IPS-15b (cell line): ENCODE measurements around the gene PCDHGA3.
"Not testable (repeated sequence)": the region's sequence is repeated elsewhere in the genome, so short reads cannot be mapped to it uniquely, and the experiment has no call there.

Source experiments
- H3K27me3 ChIP-seq: one replicate; pipeline ENCODE4 v1.6.1; 2013; ENCODE audit warnings: low read length; ENCODE audit not compliant: control insufficient read depth, insufficient read depth
- H3K36me3 ChIP-seq: one replicate; pipeline ENCODE4 v1.6.1; 2013; ENCODE audit warnings: low read length; ENCODE audit not compliant: control insufficient read depth, insufficient read depth
- H3K4me1 ChIP-seq: one replicate; pipeline ENCODE4 v1.6.1; 2013; ENCODE audit warnings: mild to moderate bottlenecking, low read length; ENCODE audit not compliant: control insufficient read depth, insufficient read depth
- H3K4me3 ChIP-seq: one replicate; pipeline ENCODE4 v1.5.1; 2013; ENCODE audit warnings: low read depth, low read length
- H3K9ac ChIP-seq: one replicate; pipeline ENCODE4 v1.6.1; 2013; ENCODE audit warnings: low read depth, mild to moderate bottlenecking, low read length
- H3K9me3 ChIP-seq: one replicate; pipeline ENCODE4 v1.6.1; 2013; ENCODE audit warnings: mild to moderate bottlenecking, low read length; ENCODE audit not compliant: control insufficient read depth, insufficient read depth

PCDHGA3 gene

GRCh38 chr5:141343242-141343952 is at the start of gene PCDHGA3:
PCDHGA3 (plus strand) TSS chr5:141343829; CDS start chr5:141344034, 205 bp downstream.
- Histone ChIP-seq H3K36me3 (no peaks in the 10 kb centered on the region), H3K9ac (no peak within 1 kb of the TSS), H3K4me1 (no peaks in the 10 kb centered on the region), H3K9me3 (peaks cover 13% of the 10 kb centered on the region), H3K4me3 (no peak within 1 kb of the TSS), H3K27me3 (no peaks in the 10 kb centered on the region)

- no peak overlapping the region for H3K9ac ChIP-seq
- no peaks in the 10 kb centered on the region for H3K36me3 ChIP-seq
- H3K4me1 ChIP-seq: no peaks in the 10 kb centered on the region
These were observed 45.3 kb upstream of the PCDHGA3 start for GRCh38 chr5:141298376-141298775.

GRCh38 chr5:141303756-141304155 is 39.9 kb upstream of the PCDHGA3 start, which contains the start of gene SLC25A2:
SLC25A2 (minus strand) TSS chr5:141304049; CDS start chr5:141303865, 184 bp downstream.
- no peak within 1 kb of the TSS for H3K9ac ChIP-seq
- no peaks in the 10 kb centered on the region for H3K4me1 ChIP-seq
- H3K36me3 ChIP-seq: no peaks in the 10 kb centered on the region
- no peaks in the 10 kb centered on the region for H3K27me3 ChIP-seq
- H3K4me3 ChIP-seq: no peak within 1 kb of the TSS
- peaks cover 4% of the 10 kb centered on the region for H3K9me3 ChIP-seq

More at GRCh38 chr5:141298376-141298775, 45.3 kb upstream of the PCDHGA3 start:
- no peaks in the 10 kb centered on the region for H3K27me3 ChIP-seq
- no peak overlapping the region for H3K4me3 ChIP-seq
- H3K9me3 ChIP-seq: peaks cover 5% of the 10 kb centered on the region

GRCh38 chr5:141306630-141307029 is 37.0 kb upstream of the PCDHGA3 start:
- Histone ChIP-seq H3K9me3 (peaks cover 4% of the 10 kb centered on the region), H3K9ac (no peak overlapping the region), H3K4me3 (no peak overlapping the region), H3K36me3 (no peaks in the 10 kb centered on the region), H3K27me3 (no peaks in the 10 kb centered on the region), H3K4me1 (no peaks in the 10 kb centered on the region)

GRCh38 chr5:141313711-141314110 is 29.9 kb upstream of the PCDHGA3 start:
- Histone ChIP-seq H3K4me3 (no peak overlapping the region), H3K9me3 (peaks cover 2% of the 10 kb centered on the region), H3K27me3 (no peaks in the 10 kb centered on the region), H3K4me1 (no peaks in the 10 kb centered on the region), H3K9ac (no peak overlapping the region), H3K36me3 (no peaks in the 10 kb centered on the region)

- H3K4me1 ChIP-seq, H3K4me3 ChIP-seq, H3K36me3 ChIP-seq, H3K9ac ChIP-seq, H3K27me3 ChIP-seq: not testable (repeated sequence)
- peaks cover 15% of the 10 kb centered on the region for H3K9me3 ChIP-seq
These were observed 26.7 kb upstream of the PCDHGA3 start for GRCh38 chr5:141316963-141317362.

- peak overlapping the region; percentile 93 for H3K4me3 ChIP-seq
- H3K9ac ChIP-seq: no peak overlapping the region
- peaks cover 5% of the 10 kb centered on the region for H3K36me3 ChIP-seq
- H3K9me3 ChIP-seq: peaks cover 15% of the 10 kb centered on the region
- no peaks in the 10 kb centered on the region for H3K27me3 ChIP-seq
- H3K4me1 ChIP-seq: no peaks in the 10 kb centered on the region
These were observed 24.4 kb upstream of the PCDHGA3 start for GRCh38 chr5:141319202-141319601.

GRCh38 chr5:141319699-141320098 is 23.9 kb upstream of the PCDHGA3 start:
- H3K36me3 ChIP-seq: peaks cover 5% of the 10 kb centered on the region
- no peaks in the 10 kb centered on the region for H3K4me1 ChIP-seq
- H3K4me3 ChIP-seq: peak overlapping the region; percentile 93
- no peaks in the 10 kb centered on the region for H3K27me3 ChIP-seq
- H3K9ac ChIP-seq: no peak overlapping the region
- peaks cover 15% of the 10 kb centered on the region for H3K9me3 ChIP-seq

GRCh38 chr5:141320225-141321169 is 23.1 kb upstream of the PCDHGA3 start, which contains the start of gene TAF7:
TAF7 (minus strand) TSS chr5:141320784; CDS start chr5:141320044, 740 bp downstream.
- Histone ChIP-seq H3K9ac (peak within 1 kb of the TSS; percentile 99), H3K27me3 (no peaks in the 10 kb centered on the region), H3K4me3 (peak within 1 kb of the TSS; percentile 93), H3K36me3 (peaks cover 5% of the 10 kb centered on the region), H3K9me3 (peaks cover 15% of the 10 kb centered on the region), H3K4me1 (no peaks in the 10 kb centered on the region)

GRCh38 chr5:141322261-141322660 is 21.4 kb upstream of the PCDHGA3 start:
- Histone ChIP-seq H3K9me3 (peaks cover 15% of the 10 kb centered on the region), H3K36me3 (peaks cover 5% of the 10 kb centered on the region), H3K4me3 (no peak overlapping the region), H3K27me3 (no peaks in the 10 kb centered on the region), H3K4me1 (no peaks in the 10 kb centered on the region), H3K9ac (no peak overlapping the region)

GRCh38 chr5:141326088-141326854 is 17.4 kb upstream of the PCDHGA3 start:
- H3K9me3 ChIP-seq: peaks cover 3% of the 10 kb centered on the region
- H3K27me3 ChIP-seq: no peaks in the 10 kb centered on the region
- peak overlapping the region; percentile 72 for H3K9ac ChIP-seq

More at GRCh38 chr5:141326088-141326854, 17.4 kb upstream of the PCDHGA3 start:
- no peaks in the 10 kb centered on the region for H3K36me3 ChIP-seq
- H3K4me1 ChIP-seq: no peaks in the 10 kb centered on the region
- H3K4me3 ChIP-seq: peak overlapping the region; percentile 69
